K562 (cell line): ENCODE measurements around the gene ACOT9.

Source experiments
- ATF3 ChIP-seq, 2 experiments: fragments of 450-650 bp in 1 of 2; sonication (generic) in 1 of 2; formaldehyde crosslinking in 1 of 2; IDR thresholded peaks in 1 of 2; conservative IDR thresholded peaks in 1 of 2; 2 replicates each; pipeline versions ENCODE4 v1.6.1 to v1.8.1; 2016 to 2023; ENCODE audit warnings: mild to moderate bottlenecking in 2 of 2, moderate library complexity in 2 of 2, inconsistent platforms in 1 of 2, missing genetic modification reagents in 1 of 2
- BRCA1 ChIP-seq, 2 experiments: fragments of 450-650 bp in 1 of 2; sonication (generic) in 1 of 2; formaldehyde crosslinking in 1 of 2; IDR thresholded peaks; 2 replicates each; pipeline versions ENCODE4 v1.5.0 to v1.6.1; 2017 to 2020; ENCODE audit warnings: mild to moderate bottlenecking in 1 of 2, missing genetic modification reagents in 1 of 2
- EZH2 ChIP-seq: IDR thresholded peaks from 2 replicates; pipeline ENCODE4 v1.6.1; 2012; ENCODE audit warnings: low read depth, mild to moderate bottlenecking, inconsistent platforms, low read length, borderline replicate concordance
- HBP1 ChIP-seq: fragments of 450-650 bp; formaldehyde crosslinking; IDR thresholded peaks from 2 replicates; pipeline ENCODE4 v1.4.0; 2022; ENCODE audit warnings: missing genetic modification characterization
- HDAC2 ChIP-seq: fragments of 450-650 bp; IDR thresholded peaks from 2 replicates; pipeline ENCODE4 v1.6.1; 2016; ENCODE audit warnings: mild to moderate bottlenecking
- JUNB ChIP-seq: fragments of 450-650 bp; formaldehyde crosslinking; conservative IDR thresholded peaks from 2 replicates; pipeline ENCODE4 v1.4.0; 2020; ENCODE audit warnings: mild to moderate bottlenecking
- NFE2L1 ChIP-seq: fragments of 450-650 bp; IDR thresholded peaks from 2 replicates; pipeline ENCODE4 v1.6.1; 2016; ENCODE audit warnings: missing genetic modification characterization, low read depth, mild to moderate bottlenecking, missing compliant biosample characterization, moderate library complexity, borderline replicate concordance
- POLR2A ChIP-seq: fragments of 450-650 bp; conservative IDR thresholded peaks from 2 replicates; pipeline ENCODE4 v1.6.1; 2016
- TF ChIP-seq, protein P1 (sequence below), 3 experiments: IDR thresholded peaks in 2 of 3; conservative IDR thresholded peaks in 1 of 3; 2 replicates each; pipeline ENCODE4 v1.5.1; 2011 to 2012; ENCODE audit warnings: low read length in 3 of 3, mild to moderate bottlenecking in 3 of 3, control low read depth in 2 of 3, improper control_type of control experiment in 1 of 3, inconsistent platforms in 1 of 3, low read depth in 1 of 3, mixed read lengths in 1 of 3, moderate library complexity in 1 of 3; ENCODE audit not compliant: insufficient read depth in 2 of 3
- TF ChIP-seq, protein P2 (sequence below): fragments of 250-450 bp; sonication (Bioruptor Pico); IDR thresholded peaks from 2 replicates; pipeline ENCODE4 v1.5.0; 2021
- TF ChIP-seq, protein P3 (sequence below), 2 experiments: fragments of 450-650 bp; conservative IDR thresholded peaks; 2 replicates each; pipeline ENCODE4 v1.6.1; 2017; ENCODE audit warnings: mild to moderate bottlenecking in 2 of 2, moderate library complexity in 2 of 2
- TF ChIP-seq, protein P4 (sequence below): sonication (generic); formaldehyde crosslinking; IDR thresholded peaks from 2 replicates; pipeline ENCODE4 v1.8.0; 2023; ENCODE audit warnings: missing genetic modification reagents, mild to moderate bottlenecking, borderline replicate concordance
- TF ChIP-seq, protein P5 (sequence below): sonication (generic); formaldehyde crosslinking; IDR thresholded peaks from 2 replicates; pipeline ENCODE4 v1.8.0; 2023; ENCODE audit warnings: mild to moderate bottlenecking, missing genetic modification reagents

- TF ChIP-seq, protein P1, sequence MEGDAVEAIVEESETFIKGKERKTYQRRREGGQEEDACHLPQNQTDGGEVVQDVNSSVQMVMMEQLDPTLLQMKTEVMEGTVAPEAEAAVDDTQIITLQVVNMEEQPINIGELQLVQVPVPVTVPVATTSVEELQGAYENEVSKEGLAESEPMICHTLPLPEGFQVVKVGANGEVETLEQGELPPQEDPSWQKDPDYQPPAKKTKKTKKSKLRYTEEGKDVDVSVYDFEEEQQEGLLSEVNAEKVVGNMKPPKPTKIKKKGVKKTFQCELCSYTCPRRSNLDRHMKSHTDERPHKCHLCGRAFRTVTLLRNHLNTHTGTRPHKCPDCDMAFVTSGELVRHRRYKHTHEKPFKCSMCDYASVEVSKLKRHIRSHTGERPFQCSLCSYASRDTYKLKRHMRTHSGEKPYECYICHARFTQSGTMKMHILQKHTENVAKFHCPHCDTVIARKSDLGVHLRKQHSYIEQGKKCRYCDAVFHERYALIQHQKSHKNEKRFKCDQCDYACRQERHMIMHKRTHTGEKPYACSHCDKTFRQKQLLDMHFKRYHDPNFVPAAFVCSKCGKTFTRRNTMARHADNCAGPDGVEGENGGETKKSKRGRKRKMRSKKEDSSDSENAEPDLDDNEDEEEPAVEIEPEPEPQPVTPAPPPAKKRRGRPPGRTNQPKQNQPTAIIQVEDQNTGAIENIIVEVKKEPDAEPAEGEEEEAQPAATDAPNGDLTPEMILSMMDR (IDR thresholded peaks at IDR 0.05 in 2 of 3, conservative IDR thresholded peaks at IDR 0.05 in 1 of 3; ENCODE audit: insufficient read depth in 2 of 3, low read depth in 1 of 3, low read length in 3 of 3), result no peak
- TF ChIP-seq JUNB (CRISPR knock-in tag), result no peak
- TF ChIP-seq BRCA1 (IDR thresholded peaks at IDR 0.05), result no peak
- no peak for TF ChIP-seq BRCA1 (CRISPR knock-in tag; IDR thresholded peaks at IDR 0.05)
- TF ChIP-seq, protein P2, sequence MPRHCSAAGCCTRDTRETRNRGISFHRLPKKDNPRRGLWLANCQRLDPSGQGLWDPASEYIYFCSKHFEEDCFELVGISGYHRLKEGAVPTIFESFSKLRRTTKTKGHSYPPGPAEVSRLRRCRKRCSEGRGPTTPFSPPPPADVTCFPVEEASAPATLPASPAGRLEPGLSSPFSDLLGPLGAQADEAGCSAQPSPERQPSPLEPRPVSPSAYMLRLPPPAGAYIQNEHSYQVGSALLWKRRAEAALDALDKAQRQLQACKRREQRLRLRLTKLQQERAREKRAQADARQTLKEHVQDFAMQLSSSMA (CRISPR knock-in tag), result no peak
- no peak for TF ChIP-seq ATF3 (IDR thresholded peaks at IDR 0.05)
- no peak for TF ChIP-seq ATF3 (CRISPR knock-in tag; conservative IDR thresholded peaks at IDR 0.05)
- TF ChIP-seq, protein P3, sequence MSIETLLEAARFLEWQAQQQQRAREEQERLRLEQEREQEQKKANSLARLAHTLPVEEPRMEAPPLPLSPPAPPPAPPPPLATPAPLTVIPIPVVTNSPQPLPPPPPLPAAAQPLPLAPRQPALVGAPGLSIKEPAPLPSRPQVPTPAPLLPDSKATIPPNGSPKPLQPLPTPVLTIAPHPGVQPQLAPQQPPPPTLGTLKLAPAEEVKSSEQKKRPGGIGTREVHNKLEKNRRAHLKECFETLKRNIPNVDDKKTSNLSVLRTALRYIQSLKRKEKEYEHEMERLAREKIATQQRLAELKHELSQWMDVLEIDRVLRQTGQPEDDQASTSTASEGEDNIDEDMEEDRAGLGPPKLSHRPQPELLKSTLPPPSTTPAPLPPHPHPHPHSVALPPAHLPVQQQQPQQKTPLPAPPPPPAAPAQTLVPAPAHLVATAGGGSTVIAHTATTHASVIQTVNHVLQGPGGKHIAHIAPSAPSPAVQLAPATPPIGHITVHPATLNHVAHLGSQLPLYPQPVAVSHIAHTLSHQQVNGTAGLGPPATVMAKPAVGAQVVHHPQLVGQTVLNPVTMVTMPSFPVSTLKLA (conservative IDR thresholded peaks at IDR 0.05), result no peak
- no peak for TF ChIP-seq NFE2L1 (tag)
- TF ChIP-seq HBP1 (CRISPR knock-in tag), result no peak
- TF ChIP-seq, protein P4, sequence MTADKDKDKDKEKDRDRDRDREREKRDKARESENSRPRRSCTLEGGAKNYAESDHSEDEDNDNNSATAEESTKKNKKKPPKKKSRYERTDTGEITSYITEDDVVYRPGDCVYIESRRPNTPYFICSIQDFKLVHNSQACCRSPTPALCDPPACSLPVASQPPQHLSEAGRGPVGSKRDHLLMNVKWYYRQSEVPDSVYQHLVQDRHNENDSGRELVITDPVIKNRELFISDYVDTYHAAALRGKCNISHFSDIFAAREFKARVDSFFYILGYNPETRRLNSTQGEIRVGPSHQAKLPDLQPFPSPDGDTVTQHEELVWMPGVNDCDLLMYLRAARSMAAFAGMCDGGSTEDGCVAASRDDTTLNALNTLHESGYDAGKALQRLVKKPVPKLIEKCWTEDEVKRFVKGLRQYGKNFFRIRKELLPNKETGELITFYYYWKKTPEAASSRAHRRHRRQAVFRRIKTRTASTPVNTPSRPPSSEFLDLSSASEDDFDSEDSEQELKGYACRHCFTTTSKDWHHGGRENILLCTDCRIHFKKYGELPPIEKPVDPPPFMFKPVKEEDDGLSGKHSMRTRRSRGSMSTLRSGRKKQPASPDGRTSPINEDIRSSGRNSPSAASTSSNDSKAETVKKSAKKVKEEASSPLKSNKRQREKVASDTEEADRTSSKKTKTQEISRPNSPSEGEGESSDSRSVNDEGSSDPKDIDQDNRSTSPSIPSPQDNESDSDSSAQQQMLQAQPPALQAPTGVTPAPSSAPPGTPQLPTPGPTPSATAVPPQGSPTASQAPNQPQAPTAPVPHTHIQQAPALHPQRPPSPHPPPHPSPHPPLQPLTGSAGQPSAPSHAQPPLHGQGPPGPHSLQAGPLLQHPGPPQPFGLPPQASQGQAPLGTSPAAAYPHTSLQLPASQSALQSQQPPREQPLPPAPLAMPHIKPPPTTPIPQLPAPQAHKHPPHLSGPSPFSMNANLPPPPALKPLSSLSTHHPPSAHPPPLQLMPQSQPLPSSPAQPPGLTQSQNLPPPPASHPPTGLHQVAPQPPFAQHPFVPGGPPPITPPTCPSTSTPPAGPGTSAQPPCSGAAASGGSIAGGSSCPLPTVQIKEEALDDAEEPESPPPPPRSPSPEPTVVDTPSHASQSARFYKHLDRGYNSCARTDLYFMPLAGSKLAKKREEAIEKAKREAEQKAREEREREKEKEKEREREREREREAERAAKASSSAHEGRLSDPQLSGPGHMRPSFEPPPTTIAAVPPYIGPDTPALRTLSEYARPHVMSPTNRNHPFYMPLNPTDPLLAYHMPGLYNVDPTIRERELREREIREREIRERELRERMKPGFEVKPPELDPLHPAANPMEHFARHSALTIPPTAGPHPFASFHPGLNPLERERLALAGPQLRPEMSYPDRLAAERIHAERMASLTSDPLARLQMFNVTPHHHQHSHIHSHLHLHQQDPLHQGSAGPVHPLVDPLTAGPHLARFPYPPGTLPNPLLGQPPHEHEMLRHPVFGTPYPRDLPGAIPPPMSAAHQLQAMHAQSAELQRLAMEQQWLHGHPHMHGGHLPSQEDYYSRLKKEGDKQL (CRISPR knock-in tag), result no peak
- TF ChIP-seq HDAC2, result no peak
- no peak for TF ChIP-seq POLR2A
- TF ChIP-seq EZH2, result no peak
- TF ChIP-seq, protein P5, sequence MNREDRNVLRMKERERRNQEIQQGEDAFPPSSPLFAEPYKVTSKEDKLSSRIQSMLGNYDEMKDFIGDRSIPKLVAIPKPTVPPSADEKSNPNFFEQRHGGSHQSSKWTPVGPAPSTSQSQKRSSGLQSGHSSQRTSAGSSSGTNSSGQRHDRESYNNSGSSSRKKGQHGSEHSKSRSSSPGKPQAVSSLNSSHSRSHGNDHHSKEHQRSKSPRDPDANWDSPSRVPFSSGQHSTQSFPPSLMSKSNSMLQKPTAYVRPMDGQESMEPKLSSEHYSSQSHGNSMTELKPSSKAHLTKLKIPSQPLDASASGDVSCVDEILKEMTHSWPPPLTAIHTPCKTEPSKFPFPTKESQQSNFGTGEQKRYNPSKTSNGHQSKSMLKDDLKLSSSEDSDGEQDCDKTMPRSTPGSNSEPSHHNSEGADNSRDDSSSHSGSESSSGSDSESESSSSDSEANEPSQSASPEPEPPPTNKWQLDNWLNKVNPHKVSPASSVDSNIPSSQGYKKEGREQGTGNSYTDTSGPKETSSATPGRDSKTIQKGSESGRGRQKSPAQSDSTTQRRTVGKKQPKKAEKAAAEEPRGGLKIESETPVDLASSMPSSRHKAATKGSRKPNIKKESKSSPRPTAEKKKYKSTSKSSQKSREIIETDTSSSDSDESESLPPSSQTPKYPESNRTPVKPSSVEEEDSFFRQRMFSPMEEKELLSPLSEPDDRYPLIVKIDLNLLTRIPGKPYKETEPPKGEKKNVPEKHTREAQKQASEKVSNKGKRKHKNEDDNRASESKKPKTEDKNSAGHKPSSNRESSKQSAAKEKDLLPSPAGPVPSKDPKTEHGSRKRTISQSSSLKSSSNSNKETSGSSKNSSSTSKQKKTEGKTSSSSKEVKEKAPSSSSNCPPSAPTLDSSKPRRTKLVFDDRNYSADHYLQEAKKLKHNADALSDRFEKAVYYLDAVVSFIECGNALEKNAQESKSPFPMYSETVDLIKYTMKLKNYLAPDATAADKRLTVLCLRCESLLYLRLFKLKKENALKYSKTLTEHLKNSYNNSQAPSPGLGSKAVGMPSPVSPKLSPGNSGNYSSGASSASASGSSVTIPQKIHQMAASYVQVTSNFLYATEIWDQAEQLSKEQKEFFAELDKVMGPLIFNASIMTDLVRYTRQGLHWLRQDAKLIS (CRISPR knock-in tag), result no peak
Measured at GRCh38 chrX:23736030-23736429, 7.0 kb downstream of the ACOT9 start.
